ENCODE results near the gene EIF3D.
"Not testable (repeated sequence)": the region's sequence is repeated elsewhere in the genome, so short reads cannot be mapped to it uniquely, and the experiment has no call there.

EIF3D gene

DNA sequence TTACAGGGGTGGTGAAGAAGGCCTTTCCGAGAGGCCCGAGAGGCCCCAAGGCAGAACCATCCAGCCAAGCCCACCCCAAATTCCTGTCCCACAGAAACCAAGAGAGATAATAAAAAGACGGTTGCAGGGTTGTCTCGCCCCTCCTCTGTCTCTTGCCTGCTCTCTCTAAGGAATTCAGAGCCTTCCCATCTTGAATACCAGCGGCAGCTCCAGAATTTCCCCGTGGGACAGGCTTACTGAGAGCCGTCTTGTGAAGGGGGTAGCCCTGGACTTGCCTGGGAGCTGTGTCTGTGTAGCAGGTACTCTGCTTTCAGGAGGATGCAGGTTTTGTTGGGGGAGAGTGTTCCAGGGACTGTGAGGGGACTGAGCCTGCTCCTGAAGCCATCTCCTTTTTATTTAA is 9.6 kb upstream of the EIF3D start:
- no peak for DNase-seq
- Histone ChIP-seq H2BK120ac (ENCODE audit: low read depth, low read length) (no peak overlapping the region), H3K79me1 (replicated peaks; ENCODE audit: low read length, poor library complexity, severe bottlenecking) (no peaks in the 10 kb centered on the region), H3K23ac (ENCODE audit: low read length in 2 of 2) (no peak overlapping the region), H3K4me3 (ENCODE audit: insufficient read depth in 1 of 2, low read depth in 1 of 2, low read length in 2 of 2) (no peak overlapping the region), H2BK12ac (ENCODE audit: low read length in 2 of 2) (no peak overlapping the region), H2BK15ac (ENCODE audit: low read depth, poor library complexity, severe bottlenecking) (no peak overlapping the region), H3K27me3 (ENCODE audit: control insufficient read depth in 1 of 2, insufficient read depth in 1 of 2, low read length in 2 of 2) (no peaks in the 10 kb centered on the region), H2BK5ac (ENCODE audit: low read depth, low read length, poor library complexity, severe bottlenecking) (no peak overlapping the region), H3K4me1 (ENCODE audit: control insufficient read depth, insufficient read depth, low read depth, low read length) (peaks cover 12% of the 10 kb centered on the region), H4K8ac (ENCODE audit: low read length) (no peak overlapping the region), H3K9me3 (ENCODE audit: control insufficient read depth, low read length) (peaks cover 3% of the 10 kb centered on the region), H3K36me3 (ENCODE audit: control insufficient read depth in 1 of 2, insufficient read depth in 2 of 2, low read depth in 1 of 2, low read length in 2 of 2) (no peaks in the 10 kb centered on the region), H3K14ac (ENCODE audit: low read length in 2 of 2) (no peak overlapping the region), H3K4me2 (ENCODE audit: low read length, poor library complexity, severe bottlenecking) (no peak overlapping the region), H3K18ac (ENCODE audit: low read depth in 1 of 2, low read length in 2 of 2) (no peak overlapping the region), H3K27ac (ENCODE audit: low read length, poor library complexity, severe bottlenecking) (no peak overlapping the region), H3K4ac (ENCODE audit: low read depth in 1 of 2, low read length in 2 of 2) (no peak overlapping the region), H4K91ac (ENCODE audit: low read length) (no peak overlapping the region), H2AFZ (ENCODE audit: low read depth, low read length) (no peak overlapping the region), H2AK5ac (ENCODE audit: low read length, severe bottlenecking) (no peak overlapping the region), H3K9ac (ENCODE audit: low read length) (no peak overlapping the region)
- WGBS, result 74% methylated on average over 7 of the region's 7 CpGs

DNA sequence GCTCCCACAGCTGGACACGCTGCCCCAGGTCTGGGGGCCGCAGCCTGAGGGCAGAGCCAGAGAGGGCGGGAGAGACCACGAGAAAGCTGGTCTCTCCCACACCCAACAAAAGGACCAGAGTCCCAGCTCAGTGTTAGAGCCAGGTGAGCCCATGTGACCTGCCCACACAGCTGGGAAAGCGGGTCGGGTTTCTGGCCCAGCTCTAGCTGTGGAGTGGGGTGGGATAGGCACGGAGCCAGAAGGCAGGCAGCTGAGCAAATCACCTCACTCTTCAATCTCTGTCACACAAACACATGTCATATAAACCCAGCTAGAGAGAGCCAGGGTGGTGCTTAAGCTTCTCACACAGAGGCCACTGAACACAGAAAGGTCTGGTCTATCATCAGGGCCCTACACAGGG is 7.8 kb upstream of the EIF3D start:
- Histone ChIP-seq H3K36me3 (ENCODE audit: control insufficient read depth in 1 of 2, insufficient read depth in 2 of 2, low read depth in 1 of 2, low read length in 2 of 2) (no peaks in the 10 kb centered on the region), H2BK12ac (ENCODE audit: low read length in 2 of 2) (no peak overlapping the region), H3K27ac (ENCODE audit: low read length, poor library complexity, severe bottlenecking) (no peak overlapping the region), H3K23ac (ENCODE audit: low read length in 2 of 2) (peak overlapping the region in 1 of 2 experiments; percentile 89), H2BK5ac (ENCODE audit: low read depth, low read length, poor library complexity, severe bottlenecking) (no peak overlapping the region), H2AFZ (ENCODE audit: low read depth, low read length) (no peak overlapping the region), H2BK120ac (ENCODE audit: low read depth, low read length) (no peak overlapping the region), H3K14ac (ENCODE audit: low read length in 2 of 2) (no peak overlapping the region), H3K79me1 (replicated peaks; ENCODE audit: low read length, poor library complexity, severe bottlenecking) (no peaks in the 10 kb centered on the region), H3K4me1 (ENCODE audit: control insufficient read depth, insufficient read depth, low read depth, low read length) (peaks cover 8% of the 10 kb centered on the region), H3K27me3 (ENCODE audit: control insufficient read depth in 1 of 2, insufficient read depth in 1 of 2, low read length in 2 of 2) (no peaks in the 10 kb centered on the region), H2AK5ac (ENCODE audit: low read length, severe bottlenecking) (no peak overlapping the region), H3K4me2 (ENCODE audit: low read length, poor library complexity, severe bottlenecking) (no peak overlapping the region), H4K91ac (ENCODE audit: low read length) (no peak overlapping the region), H3K18ac (ENCODE audit: low read depth in 1 of 2, low read length in 2 of 2) (no peak overlapping the region), H3K4me3 (ENCODE audit: insufficient read depth in 1 of 2, low read depth in 1 of 2, low read length in 2 of 2) (no peak overlapping the region), H4K8ac (ENCODE audit: low read length) (no peak overlapping the region), H3K4ac (ENCODE audit: low read depth in 1 of 2, low read length in 2 of 2) (no peak overlapping the region), H2BK15ac (ENCODE audit: low read depth, poor library complexity, severe bottlenecking) (no peak overlapping the region), H3K9me3 (ENCODE audit: control insufficient read depth, low read length) (peaks cover 3% of the 10 kb centered on the region), H3K9ac (ENCODE audit: low read length) (no peak overlapping the region)
- DNase-seq, result no peak
- 66% methylated on average over 7 of the region's 7 CpGs for WGBS

- not testable (repeated sequence) for H3K14ac ChIP-seq (ENCODE audit: low read length in 2 of 2); H3K4me3 ChIP-seq (ENCODE audit: insufficient read depth in 1 of 2, low read depth in 1 of 2, low read length in 2 of 2); H2BK12ac ChIP-seq (ENCODE audit: low read length in 2 of 2); H3K4me2 ChIP-seq (ENCODE audit: low read length, poor library complexity, severe bottlenecking); H3K9me3 ChIP-seq (ENCODE audit: control insufficient read depth, low read length); H3K27me3 ChIP-seq (ENCODE audit: control insufficient read depth in 1 of 2, insufficient read depth in 1 of 2, low read length in 2 of 2); H3K79me1 ChIP-seq (replicated peaks; ENCODE audit: low read length, poor library complexity, severe bottlenecking); H3K4ac ChIP-seq (ENCODE audit: low read depth in 1 of 2, low read length in 2 of 2); H3K18ac ChIP-seq (ENCODE audit: low read depth in 1 of 2, low read length in 2 of 2); H2AFZ ChIP-seq (ENCODE audit: low read depth, low read length); H3K36me3 ChIP-seq (ENCODE audit: control insufficient read depth in 1 of 2, insufficient read depth in 2 of 2, low read depth in 1 of 2, low read length in 2 of 2); H2BK15ac ChIP-seq (ENCODE audit: low read depth, poor library complexity, severe bottlenecking); H3K23ac ChIP-seq (ENCODE audit: low read length in 2 of 2); H3K9ac ChIP-seq (ENCODE audit: low read length); H2AK5ac ChIP-seq (ENCODE audit: low read length, severe bottlenecking); H2BK120ac ChIP-seq (ENCODE audit: low read depth, low read length); H2BK5ac ChIP-seq (ENCODE audit: low read depth, low read length, poor library complexity, severe bottlenecking); H3K27ac ChIP-seq (ENCODE audit: low read length, poor library complexity, severe bottlenecking); DNase-seq; H4K8ac ChIP-seq (ENCODE audit: low read length); H4K91ac ChIP-seq (ENCODE audit: low read length); H3K4me1 ChIP-seq (ENCODE audit: control insufficient read depth, insufficient read depth, low read depth, low read length)
- 92% methylated on average over 3 of the region's 4 CpGs for WGBS
Measured at GRCh38 chr22:36533320-36533719, 4.4 kb upstream of the EIF3D start.

- Histone ChIP-seq H3K79me1 (replicated peaks; ENCODE audit: low read length, poor library complexity, severe bottlenecking) (no peaks in the 10 kb centered on the region), H3K18ac (ENCODE audit: low read depth in 1 of 2, low read length in 2 of 2) (no peak overlapping the region), H2AK5ac (ENCODE audit: low read length, severe bottlenecking) (no peak overlapping the region), H3K9ac (ENCODE audit: low read length) (no peak overlapping the region), H3K4me1 (ENCODE audit: control insufficient read depth, insufficient read depth, low read depth, low read length) (peaks cover 8% of the 10 kb centered on the region), H2BK12ac (ENCODE audit: low read length in 2 of 2) (no peak overlapping the region), H3K27ac (ENCODE audit: low read length, poor library complexity, severe bottlenecking) (no peak overlapping the region), H3K14ac (ENCODE audit: low read length in 2 of 2) (no peak overlapping the region), H3K36me3 (ENCODE audit: control insufficient read depth in 1 of 2, insufficient read depth in 2 of 2, low read depth in 1 of 2, low read length in 2 of 2) (no peaks in the 10 kb centered on the region), H3K4ac (ENCODE audit: low read depth in 1 of 2, low read length in 2 of 2) (no peak overlapping the region), H2BK15ac (ENCODE audit: low read depth, poor library complexity, severe bottlenecking) (no peak overlapping the region), H3K9me3 (ENCODE audit: control insufficient read depth, low read length) (peaks cover 3% of the 10 kb centered on the region), H2BK120ac (ENCODE audit: low read depth, low read length) (no peak overlapping the region), H3K27me3 (ENCODE audit: control insufficient read depth in 1 of 2, insufficient read depth in 1 of 2, low read length in 2 of 2) (no peaks in the 10 kb centered on the region), H2AFZ (ENCODE audit: low read depth, low read length) (no peak overlapping the region), H4K91ac (ENCODE audit: low read length) (no peak overlapping the region), H3K4me3 (ENCODE audit: insufficient read depth in 1 of 2, low read depth in 1 of 2, low read length in 2 of 2) (no peak overlapping the region), H3K23ac (ENCODE audit: low read length in 2 of 2) (no peak overlapping the region), H2BK5ac (ENCODE audit: low read depth, low read length, poor library complexity, severe bottlenecking) (no peak overlapping the region), H3K4me2 (ENCODE audit: low read length, poor library complexity, severe bottlenecking) (no peak overlapping the region), H4K8ac (ENCODE audit: low read length) (no peak overlapping the region)
- 92% methylated on average over 2 of the region's 2 CpGs for WGBS
- DNase-seq, result no peak
Measured at GRCh38 chr22:36532466-36532865, 3.5 kb upstream of the EIF3D start.
